GM21528 (cell line): Measurements from ENCODE around the gene CLIC1.

ENCODE experiments used
- ATAC-seq: cut with Tn5 transposase; IDR thresholded peaks from one replicate; pipeline ENCODE4 v1.9.1; 2021; ENCODE audit warnings: mild to moderate bottlenecking, moderate library complexity; ENCODE audit not compliant: unreplicated experiment, low FRiP score

Gene CLIC1

DNA sequence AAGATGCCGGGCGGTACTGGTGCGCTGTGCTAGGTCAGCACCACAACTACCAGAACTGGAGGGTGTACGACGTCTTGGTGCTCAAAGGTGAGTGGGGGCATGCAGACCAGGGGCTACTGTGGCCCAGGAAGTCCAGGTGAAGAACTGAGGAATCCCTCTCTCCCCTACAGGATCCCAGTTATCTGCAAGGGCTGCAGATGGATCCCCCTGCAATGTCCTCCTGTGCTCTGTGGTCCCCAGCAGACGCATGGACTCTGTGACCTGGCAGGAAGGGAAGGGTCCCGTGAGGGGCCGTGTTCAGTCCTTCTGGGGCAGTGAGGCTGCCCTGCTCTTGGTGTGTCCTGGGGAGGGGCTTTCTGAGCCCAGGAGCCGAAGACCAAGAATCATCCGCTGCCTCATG is 28.6 kb downstream of the CLIC1 start:
- ATAC-seq: no peak

DNA sequence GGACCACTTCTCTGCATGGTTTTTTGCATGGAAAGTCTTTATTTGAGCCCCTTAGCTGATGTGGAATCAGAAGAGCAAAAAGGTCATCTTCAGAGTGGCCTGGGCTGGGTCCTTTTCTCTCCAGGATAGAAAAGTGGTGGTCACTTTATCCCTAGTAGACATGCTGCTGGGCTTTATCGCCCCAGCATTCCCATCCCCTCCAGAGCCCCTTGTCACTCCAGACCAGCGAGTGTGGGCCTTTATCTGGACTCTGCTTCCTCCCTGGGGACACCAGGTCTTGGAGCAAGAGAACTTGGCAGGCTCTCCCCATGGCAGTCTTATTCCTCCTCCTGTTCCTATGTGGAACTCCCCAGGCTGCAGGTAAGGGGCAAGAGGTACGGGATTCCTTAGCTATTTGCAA is 29.7 kb downstream of the CLIC1 start, which contains the start of gene LY6G6F:
Gene LY6G6F, plus strand, starts transcription at position 268 of the 400 bp plus-strand sequence. Its CDS starts 41 bp downstream, at position 309.
- no peak for ATAC-seq

DNA sequence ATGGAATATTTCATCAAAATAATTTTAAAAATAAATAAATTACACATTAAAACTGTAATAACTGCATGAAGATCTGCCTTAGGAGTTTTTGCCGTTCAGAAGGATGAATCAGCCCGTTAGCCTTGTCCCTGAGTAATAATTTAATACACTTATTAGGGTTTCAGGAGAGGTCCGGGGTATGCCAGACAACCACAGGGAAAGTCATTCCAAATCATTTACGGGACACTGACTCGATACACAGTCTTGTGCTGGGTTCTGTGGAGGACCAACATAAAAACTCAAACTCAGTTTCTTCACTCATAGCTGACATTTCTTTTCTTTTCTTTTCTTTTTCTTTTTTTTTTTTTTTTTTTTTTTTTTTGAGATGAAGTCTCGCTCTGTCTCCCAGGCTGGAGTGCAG is 30.4 kb downstream of the CLIC1 start:
- no peak for ATAC-seq

DNA sequence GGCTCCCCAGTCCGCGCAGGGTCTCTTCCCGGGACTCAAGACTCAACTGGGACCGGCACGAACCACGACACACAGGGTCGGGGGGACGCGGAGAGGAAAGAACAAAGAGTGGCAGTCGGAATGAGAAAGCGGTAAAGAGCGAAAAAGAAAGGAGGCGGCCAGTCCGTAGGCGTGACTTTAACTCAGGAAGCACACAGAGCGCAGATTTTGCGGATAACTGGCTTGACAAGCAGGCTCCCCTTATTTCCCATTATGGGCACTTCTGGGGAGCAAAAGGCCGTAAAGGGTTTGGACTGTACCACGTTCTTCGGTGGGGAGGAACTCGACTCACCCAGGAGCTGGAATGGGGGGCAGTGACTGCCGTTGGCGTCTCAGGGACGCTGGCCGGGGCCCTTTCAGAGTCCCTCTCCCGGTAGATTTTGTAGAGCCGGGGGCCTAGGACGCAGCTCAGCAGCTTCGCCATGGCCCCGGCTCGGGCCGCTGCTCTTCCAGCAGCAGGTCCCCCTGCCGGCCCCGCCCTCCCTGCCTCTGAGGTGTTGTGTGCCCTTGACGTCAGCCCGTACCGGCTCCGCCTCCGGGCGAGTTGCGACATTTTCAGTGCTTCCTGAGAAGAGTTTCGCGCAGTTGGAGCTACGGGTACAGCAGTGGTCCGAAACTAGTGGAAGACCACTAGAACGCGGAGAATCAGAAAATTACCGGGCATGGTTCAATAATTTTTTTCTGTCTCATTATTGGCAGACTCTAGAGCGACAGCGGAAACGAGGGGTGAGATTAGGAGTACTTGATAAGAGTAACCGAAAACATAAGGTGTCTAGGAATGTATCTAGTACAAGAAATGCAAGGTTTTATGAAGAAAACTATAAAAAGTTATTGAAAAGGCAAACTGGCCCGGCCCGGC is 33.3 kb downstream of the CLIC1 start, which contains the start of gene ABHD16A:
Gene ABHD16A, minus strand, starts transcription at position 506 of the 898 bp plus-strand sequence. Its CDS starts 43 bp downstream, at position 463.
- ATAC-seq: peak; percentile 86

DNA sequence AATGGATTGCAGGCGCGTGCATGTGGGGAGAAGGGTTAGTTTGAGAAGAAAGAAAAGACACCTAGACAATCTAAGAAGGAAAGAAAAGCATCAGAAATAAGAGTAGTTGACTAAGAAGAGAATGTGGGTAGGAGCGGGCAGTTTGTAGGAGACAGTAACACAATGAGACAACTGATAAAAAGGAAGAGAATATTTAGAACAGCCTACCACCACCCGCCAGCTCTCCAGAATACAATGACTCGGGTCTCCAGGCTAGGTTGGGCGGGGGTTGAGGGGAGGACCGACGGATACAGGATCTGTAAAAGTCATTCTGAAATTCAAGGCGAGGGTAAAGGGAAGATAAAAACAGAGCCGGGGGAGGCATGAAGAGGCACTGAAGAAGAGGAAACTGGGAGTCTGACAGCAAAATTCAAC is 33.9 kb downstream of the CLIC1 start:
- no peak for ATAC-seq

DNA sequence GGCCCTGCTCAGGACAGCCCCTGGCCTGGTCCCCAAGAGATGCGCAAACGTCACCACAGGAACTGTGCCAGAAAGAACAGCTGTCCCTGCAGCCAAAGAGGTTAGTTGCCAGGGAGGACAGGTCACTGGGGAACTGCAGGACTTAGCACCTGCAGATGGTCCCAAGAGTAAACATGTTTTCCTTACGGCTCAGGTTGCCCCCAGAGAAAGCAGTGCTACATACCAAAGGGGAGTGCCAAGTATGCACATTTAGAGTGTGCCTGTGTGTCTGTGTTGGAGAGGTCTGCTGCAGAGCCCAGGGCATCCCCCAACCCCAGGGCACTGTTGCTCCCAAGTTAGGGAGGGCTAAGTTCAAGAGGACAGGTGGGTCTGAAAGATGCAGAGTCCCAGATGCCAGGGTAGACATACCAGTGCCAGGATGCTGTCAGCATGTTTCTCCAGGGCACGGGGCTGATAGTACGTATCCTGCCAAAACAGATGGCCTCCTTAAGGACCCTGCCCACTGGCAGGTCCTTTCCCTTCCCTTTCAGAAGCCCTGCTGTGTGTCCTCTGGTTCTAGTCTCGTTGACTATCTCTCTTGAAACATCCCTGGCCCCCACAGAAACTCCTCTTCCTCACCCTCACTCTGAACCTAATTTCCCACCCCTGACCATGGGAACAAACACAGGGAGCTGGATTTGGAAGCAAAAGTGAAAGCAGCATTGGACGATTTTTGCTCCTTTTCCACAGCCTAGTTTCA is 34.5 kb downstream of the CLIC1 start:
- ATAC-seq: no peak

DNA sequence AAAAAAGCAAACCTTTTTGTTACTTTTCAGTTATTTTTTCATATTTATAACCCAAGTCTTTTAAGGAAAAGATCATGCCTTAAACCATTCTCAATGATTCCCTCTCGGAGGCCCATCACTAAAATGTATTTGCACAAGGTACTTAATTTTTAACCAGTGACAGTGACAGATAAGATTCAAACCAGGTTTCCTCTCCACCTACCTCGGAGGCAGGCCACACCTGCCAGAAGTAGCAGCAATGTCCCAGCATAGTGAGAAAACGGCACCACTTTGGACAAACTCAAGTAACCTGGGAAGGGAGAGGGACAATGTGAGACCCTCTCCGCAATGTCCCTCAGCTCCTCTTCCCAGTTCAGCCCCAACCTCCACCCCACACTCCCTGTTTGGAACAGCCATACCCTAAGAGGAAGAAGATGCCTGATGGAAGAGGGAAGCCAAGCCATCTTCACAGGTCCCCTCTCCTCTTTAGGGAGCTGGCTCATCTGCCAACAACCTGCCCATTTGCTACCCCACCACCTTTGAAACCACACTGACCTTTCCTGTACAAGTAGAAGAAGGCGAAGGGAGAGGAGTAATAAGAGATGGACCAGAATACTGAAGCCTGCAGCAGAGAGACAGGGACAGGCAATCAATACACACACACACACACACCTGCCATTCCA is 35.5 kb downstream of the CLIC1 start:
- ATAC-seq: no peak

DNA sequence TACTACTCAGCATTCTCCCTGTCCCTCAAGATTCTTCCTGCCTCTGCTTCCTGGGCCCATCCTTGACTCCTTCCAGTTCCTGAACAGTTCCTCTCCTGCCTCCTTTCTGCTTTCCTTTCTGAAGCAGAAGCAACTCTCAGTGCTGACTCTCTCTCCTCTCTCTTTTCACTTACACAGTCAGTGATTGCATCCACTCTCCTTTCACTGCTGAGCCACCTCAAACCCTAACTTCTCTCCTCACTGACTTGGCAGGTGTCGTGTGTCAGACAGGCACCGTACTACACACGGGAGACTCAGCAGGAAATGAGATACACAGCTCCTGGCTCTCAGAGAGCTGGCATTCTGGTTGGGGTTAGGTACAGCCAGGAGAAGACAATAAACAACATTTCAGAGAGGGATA is 38.8 kb downstream of the CLIC1 start:
- ATAC-seq: no peak

DNA sequence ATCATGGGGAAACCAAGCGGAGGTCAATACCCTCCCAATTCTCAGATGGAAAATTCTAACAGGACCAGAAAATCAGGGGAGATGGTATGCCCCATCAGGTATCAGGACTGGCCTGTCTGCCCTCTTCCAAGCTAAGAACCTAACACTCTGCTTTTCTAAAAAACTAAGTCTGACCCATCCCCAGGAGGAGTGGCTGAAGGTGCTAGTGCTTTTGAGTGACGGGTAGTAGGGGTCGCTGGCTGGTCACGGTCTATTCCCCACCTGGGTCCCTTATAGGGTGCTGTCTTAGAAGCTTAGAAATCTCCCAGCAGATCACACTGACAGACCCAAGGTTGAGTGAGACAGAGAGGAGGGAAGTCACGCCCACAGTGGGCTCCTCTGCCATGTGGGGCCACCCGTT is 42.8 kb downstream of the CLIC1 start:
- ATAC-seq: no peak

DNA sequence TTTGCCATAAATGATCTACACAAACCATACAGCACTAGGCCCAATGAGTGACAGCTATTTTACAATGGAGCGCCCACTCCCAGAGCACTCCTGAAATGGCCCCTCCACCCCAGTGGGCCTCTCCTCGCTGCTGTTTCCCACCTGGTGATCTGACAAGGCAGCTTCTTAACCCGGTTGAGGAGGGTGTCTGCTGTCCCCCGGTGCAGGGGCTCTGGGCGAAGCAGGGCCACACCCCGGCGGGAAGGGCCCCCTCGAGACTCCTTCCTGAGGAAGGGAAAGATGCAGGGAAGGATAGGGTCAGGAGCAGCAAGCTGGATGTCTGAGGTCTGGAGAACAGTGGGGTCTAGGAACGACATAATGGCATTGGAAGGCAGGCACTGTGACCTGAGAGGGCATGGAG is 43.4 kb downstream of the CLIC1 start:
- no peak for ATAC-seq

DNA sequence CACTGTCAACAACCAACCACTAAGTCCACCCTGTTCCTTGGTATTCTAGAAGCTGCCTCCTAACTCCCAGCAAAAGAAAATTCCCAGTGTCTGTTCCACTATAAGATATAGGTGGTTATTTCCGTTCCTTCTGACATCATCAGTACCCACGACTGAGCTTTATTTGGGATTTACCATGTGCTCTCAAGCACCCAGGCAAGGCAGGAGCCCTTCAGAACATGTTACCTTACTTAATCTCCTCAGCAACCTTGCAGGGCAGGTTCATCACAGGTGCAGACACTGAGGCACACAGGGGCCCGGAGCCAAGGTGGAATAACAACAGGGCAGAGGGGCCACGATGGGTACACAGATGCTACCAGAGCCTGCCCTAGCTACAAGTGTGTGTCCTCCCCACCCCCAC is 44.0 kb downstream of the CLIC1 start:
- ATAC-seq: no peak

DNA sequence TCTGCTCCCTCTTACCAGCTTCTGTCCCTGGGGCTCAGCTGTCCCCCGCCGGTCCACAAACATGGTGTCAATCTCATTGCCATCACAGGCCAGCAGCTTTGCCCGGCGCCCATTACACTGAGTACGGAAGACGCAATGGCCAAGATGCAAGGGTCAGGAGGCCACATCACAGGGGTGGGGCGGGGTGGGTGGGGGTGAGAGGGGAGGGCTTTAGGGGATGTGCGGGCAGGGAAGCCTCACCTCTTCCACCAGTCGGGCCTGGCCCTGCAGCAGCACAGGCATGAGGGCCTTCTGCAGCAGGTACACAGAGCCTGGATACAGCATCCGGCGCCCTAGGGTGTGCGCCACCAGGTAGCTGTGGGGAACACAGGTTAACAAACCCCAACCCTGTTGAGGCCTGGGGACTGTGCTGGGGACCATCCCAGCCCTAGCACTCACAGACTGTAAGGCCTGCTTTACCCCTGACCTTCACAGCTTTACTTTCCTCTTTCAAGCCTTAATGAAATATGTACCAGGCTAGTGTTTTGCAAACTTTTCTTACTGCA is 44.7 kb downstream of the CLIC1 start:
- ATAC-seq: no peak

DNA sequence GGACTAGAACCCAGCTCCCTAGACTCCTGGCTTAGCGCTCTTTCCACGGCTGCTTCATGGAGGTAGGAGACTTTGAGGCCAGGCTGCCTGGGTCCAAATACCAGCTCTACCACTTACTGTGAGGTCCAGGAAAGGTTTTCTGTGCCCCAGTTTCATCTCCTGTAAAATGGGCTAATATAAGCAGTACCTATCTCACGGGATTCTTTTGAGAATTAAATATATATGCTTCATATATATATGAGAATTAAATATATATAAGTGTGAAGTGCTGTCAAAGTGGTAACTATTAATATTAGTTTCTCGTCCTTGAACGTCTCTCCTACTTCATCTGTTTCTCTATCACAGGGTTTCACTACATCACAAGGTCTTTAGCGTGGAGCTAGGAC is 45.3 kb downstream of the CLIC1 start:
- no peak for ATAC-seq

DNA sequence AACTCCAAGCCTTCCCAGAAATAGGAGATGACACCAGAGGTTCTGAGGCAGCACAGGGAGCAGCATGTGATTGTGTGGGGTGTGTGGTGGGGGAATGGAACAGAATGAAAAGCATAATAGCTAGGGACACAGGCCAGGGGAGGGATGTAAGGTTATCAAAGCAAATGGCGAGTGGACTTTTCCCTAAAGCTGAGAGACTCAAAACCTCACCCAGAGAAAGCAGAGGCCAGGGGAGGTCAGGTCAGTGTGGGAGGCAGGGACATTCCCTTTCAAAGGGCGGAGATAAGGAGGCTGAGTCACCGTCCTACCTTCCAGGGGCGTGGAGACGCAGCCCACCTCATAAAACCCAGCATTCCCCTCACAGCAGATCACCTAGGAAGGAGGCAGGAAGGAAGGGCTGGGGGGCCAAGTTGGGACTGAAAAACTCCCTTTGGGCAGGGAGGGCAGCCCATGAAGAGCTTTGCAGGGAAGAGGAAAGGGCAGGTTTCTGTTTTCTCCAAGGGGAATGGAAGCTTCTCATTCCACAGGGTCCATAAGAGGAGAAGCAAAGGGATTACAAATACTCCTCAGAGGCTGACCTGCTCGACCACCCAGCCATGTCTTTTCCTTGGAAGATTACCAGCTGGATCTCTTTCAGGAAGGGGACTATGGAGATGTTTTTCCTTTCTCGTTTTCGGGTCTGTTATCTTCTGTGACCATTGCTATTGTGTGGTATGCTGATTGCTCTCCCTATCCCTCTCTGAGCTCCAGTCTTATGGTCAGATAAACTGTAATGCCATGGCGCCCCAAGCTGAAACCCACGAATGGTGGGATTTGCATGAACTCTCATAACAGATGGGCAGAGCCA is 45.9 kb downstream of the CLIC1 start:
- no peak for ATAC-seq

DNA sequence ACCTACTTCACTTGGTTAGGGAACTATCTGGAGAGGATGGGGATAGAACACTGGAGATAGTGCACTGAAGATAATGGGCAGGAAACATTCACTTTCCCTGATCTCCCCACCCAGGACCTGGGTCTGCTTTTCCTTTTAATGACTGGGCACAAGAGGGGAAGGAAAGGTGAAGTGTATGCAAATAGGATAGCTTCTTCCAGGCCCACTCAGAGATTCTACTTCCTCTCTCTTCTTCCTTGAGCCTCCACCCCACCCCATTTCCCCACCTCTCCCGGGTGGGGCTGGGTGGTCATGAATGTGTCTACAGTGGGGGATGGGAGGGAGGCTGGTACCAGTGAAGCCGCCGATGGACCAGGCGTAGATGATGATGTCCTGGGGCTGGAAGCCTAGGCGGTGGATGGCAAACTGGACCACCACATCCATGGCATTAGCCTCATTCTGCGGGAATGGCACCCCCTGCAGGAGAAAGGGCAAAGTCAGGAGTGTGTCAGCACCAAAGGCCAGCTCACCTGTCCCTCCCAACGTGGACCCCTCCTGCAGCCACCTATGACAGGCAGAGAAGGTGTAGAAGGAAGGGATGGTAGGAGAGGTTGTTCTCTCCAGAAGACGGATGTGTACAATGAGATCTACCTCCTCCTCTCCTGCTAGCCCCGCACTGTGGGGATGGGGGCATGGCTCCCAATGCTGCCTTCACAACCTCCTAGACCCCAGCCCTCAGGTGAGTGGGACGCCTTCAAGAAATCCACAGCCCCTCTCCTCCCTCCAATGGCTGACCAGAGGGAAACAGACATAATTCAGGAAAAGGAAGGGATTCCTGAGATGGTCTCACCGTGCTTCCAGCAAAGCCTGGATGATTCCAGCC is 46.9 kb downstream of the CLIC1 start:
- no peak for ATAC-seq

DNA sequence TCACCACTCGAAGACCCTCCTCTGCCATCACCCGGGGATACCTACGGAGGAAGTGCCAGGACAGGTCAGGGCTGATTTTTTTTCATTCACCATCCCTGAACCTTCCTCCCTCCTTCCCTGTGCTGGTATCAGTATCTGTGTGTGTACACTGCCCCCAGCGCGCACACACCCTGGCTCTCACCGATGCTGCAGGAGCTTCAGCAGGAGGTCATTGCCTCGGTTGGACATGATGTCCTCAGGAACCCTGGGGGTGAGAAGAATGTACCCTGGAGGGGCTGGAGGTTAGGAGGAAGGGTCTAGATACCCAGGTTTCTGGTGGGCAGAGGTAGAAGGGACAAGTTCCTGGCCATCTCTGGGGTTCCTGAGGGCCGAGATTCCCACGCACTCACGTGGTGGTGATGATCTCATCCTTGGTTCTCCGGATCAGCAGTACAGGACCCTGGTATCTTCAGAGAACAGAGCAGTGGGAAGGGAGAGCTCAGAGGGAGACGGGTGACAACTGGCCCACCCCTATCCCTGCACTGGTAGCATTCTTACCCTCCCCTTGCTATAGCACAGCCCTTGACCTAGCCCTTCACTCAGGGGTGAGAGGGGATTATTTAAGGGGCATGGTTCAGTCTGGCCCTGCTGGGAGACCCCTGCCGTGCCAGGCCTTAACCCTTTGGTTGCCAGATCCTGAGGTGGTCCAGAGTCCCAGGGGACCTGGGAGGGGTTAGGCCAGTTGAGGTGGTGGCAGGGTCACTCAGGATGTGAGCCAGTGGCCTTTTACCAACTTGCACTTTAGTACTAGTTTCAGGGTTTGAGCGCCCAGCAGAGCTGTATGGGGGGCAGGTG is 48.3 kb downstream of the CLIC1 start:
- ATAC-seq: no peak

DNA sequence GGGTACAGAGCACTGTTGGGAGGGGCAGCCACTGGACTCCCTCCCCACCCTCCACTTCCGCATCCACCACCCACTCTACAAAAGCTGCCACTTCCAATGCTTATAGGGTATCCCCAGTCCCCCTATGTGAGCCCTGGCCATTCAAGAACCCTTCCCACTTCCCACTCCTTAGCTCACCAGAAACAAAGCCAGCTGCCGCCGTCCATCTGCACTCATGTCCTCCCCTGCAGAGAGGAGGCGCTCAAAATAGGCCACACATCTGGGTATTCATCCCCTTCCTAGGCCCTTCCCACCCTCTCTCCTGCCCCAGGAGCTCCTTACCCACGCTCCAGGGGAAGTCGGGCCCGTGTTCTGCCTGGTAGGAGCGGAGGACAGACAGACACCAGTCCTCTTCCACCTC is 49.0 kb downstream of the CLIC1 start:
- ATAC-seq: no peak

DNA sequence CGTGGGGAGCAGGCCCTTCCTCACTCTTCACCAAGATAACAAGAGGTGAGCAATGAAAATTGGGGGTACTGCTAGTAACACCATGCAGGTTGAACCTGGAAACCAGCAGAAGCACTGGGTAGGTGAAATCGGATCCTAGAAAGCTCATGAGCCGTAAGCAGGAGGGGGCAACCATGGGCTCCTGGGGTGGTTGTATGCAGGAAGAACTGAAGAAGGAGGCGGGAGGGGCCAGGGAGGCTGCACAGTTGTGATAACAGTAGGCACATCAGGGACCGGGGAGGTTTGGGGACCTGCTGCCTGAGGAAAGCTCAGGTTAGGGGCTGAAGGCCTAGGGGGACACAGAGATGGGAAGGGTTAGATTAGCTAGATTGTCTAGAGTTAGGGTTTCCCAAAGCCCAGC is 49.8 kb downstream of the CLIC1 start:
- no peak for ATAC-seq
